ENCODE measurements around the gene TJP2. TPM values are rescaled to one million over a fixed set of nuclear protein-coding genes. Genes with fewer than 3 reads are reported as not detected.

TJP2 gene
- total RNA-seq, 1 experiment from 2014 or later = 106 TPM

DNA sequence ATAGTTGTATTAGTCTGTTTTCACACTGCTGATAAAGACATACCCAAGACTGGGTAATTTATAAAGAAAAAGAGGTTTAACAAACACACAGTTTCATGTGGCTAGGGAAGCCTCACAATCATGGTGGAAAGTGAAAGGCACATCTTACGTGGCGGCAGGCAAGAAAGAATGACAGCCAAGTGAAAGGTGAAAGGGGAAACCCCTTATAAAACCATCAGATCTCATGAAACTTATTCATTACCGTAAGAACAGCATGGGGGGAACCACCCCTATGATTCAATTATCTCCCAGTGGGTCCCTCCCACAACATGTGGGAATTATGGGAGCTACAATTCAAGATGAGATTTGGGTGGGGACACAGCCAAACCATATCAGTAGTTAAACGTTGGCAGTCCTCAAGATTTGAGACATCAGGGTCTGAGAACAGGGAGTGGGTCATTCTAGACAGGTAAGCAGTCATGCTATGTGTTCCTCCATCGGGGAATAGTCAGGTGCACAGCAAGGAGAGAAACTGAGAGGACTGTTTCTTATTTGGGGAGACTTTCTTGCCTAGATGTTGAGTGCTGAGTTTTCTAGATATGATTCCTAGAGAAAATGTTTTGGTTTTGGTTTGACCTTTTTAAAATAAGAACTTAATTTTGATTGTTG, 105.1 kb downstream of the TJP2 start:
- ATAC-seq = no peak
- CTCF ChIA-PET = no interaction called here
- Histone ChIP-seq H2AFZ (ENCODE audit: low read length) (no peak overlapping the region), H3K9me3 (ENCODE audit: low read length) (no peaks in the 10 kb centered on the region), H3K9me2 (replicated peaks; ENCODE audit: low read length) (no peaks in the 10 kb centered on the region), H3K27ac (ENCODE audit: low read length) (no peak overlapping the region), H3K79me2 (ENCODE audit: low read length) (no peaks in the 10 kb centered on the region), H3K27me3 (ENCODE audit: low read length) (no peaks in the 10 kb centered on the region), H3K9ac (ENCODE audit: low read length) (no peak overlapping the region), H4K20me1 (ENCODE audit: low read length) (no peaks in the 10 kb centered on the region), H3K4me3 (ENCODE audit: low read length) (no peak overlapping the region), H3F3A (ENCODE audit: low read length, unreplicated experiment) (no peaks in the 10 kb centered on the region), H3K36me3 (ENCODE audit: low read depth, low read length) (no peaks in the 10 kb centered on the region), H3K4me2 (ENCODE audit: low read length) (no peak overlapping the region), H3K4me1 (ENCODE audit: insufficient read depth, low read length) (no peaks in the 10 kb centered on the region)
- TF ChIP-seq CTCF (conservative IDR thresholded peaks at IDR 0.05; ENCODE audit: low read depth, low read length) = no peak
- TF ChIP-seq EZH2 (IDR thresholded peaks at IDR 0.05; ENCODE audit: low read length, unreplicated experiment) = no peak
- TF ChIP-seq EZH2phosphoT487 (IDR thresholded peaks at IDR 0.05; ENCODE audit: borderline replicate concordance, low read length) = no peak
- DNase-seq = no peak
- POLR2A ChIA-PET (ENCODE audit: unreplicated experiment) = no interaction called here
- intact Hi-C loops (cut with micrococcal nuclease) = no loop called here
- no TSS peak for BruUV-seq (replicated peaks)

DNA sequence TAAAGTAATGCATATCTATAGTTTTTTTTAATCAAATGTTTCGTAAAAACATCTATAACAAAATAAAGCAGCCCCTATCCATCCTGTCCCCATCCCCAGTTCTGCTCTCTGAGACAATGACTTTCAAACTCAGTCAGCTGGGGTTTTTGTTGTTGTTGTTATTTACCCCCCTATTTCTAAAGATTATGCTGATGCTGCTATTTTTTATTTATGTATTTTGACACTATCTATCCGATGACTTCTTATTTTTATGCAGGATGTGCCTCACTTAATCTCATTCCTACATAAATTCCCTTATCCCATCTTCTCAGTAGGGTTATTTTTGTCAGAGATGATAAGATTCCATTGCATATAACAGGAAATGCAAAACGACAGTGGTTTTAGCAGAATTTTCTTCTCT, 105.7 kb downstream of the TJP2 start:
- ChIA-PET CTCF (no interaction called here), POLR2A (ENCODE audit: unreplicated experiment) (no interaction called here)
- H3K36me3 ChIP-seq (ENCODE audit: low read depth, low read length) = no peaks in the 10 kb centered on the region
- H3K4me3 ChIP-seq (ENCODE audit: low read length) = no peak overlapping the region
- H3K4me2 ChIP-seq (ENCODE audit: low read length) = no peak overlapping the region
- no peak overlapping the region for H3K9ac ChIP-seq (ENCODE audit: low read length)
- no peak overlapping the region for H3K27ac ChIP-seq (ENCODE audit: low read length)
- DNase-seq (no peak), ATAC-seq (no peak)
- no peaks in the 10 kb centered on the region for H3K9me2 ChIP-seq (replicated peaks; ENCODE audit: low read length)
- H3K27me3 ChIP-seq (ENCODE audit: low read length) = no peaks in the 10 kb centered on the region
- H3F3A ChIP-seq (ENCODE audit: low read length, unreplicated experiment) = no peaks in the 10 kb centered on the region
- H3K9me3 ChIP-seq (ENCODE audit: low read length) = no peaks in the 10 kb centered on the region
- intact Hi-C loops (cut with micrococcal nuclease) = no loop called here
- no peak overlapping the region for H2AFZ ChIP-seq (ENCODE audit: low read length)
- no peaks in the 10 kb centered on the region for H3K79me2 ChIP-seq (ENCODE audit: low read length)
- H4K20me1 ChIP-seq (ENCODE audit: low read length) = no peaks in the 10 kb centered on the region
- H3K4me1 ChIP-seq (ENCODE audit: insufficient read depth, low read length) = no peaks in the 10 kb centered on the region
- TF ChIP-seq CTCF (conservative IDR thresholded peaks at IDR 0.05; ENCODE audit: low read depth, low read length) (no peak), EZH2phosphoT487 (IDR thresholded peaks at IDR 0.05; ENCODE audit: borderline replicate concordance, low read length) (no peak), EZH2 (IDR thresholded peaks at IDR 0.05; ENCODE audit: low read length, unreplicated experiment) (no peak)
- no TSS peak for BruUV-seq (replicated peaks)

GRCh38 chr9:69283003-69283402, 108.9 kb downstream of the TJP2 start:
- BruUV-seq (replicated peaks) = no TSS peak
- ATAC-seq = no peak
- Histone ChIP-seq H3K36me3 (ENCODE audit: low read depth, low read length) (no peaks in the 10 kb centered on the region), H3F3A (ENCODE audit: low read length, unreplicated experiment) (no peaks in the 10 kb centered on the region), H3K4me2 (ENCODE audit: low read length) (no peak overlapping the region), H3K79me2 (ENCODE audit: low read length) (no peaks in the 10 kb centered on the region), H3K9ac (ENCODE audit: low read length) (no peak overlapping the region), H4K20me1 (ENCODE audit: low read length) (no peaks in the 10 kb centered on the region), H3K4me3 (ENCODE audit: low read length) (no peak overlapping the region), H3K4me1 (ENCODE audit: insufficient read depth, low read length) (no peaks in the 10 kb centered on the region), H3K9me2 (replicated peaks; ENCODE audit: low read length) (no peaks in the 10 kb centered on the region), H3K9me3 (ENCODE audit: low read length) (no peaks in the 10 kb centered on the region), H2AFZ (ENCODE audit: low read length) (no peak overlapping the region), H3K27ac (ENCODE audit: low read length) (no peak overlapping the region), H3K27me3 (ENCODE audit: low read length) (peaks cover 1% of the 10 kb centered on the region; the same call in 1 of the 2 replicates)
- no peak for TF ChIP-seq CTCF (conservative IDR thresholded peaks at IDR 0.05; ENCODE audit: low read depth, low read length)
- no peak for TF ChIP-seq EZH2phosphoT487 (IDR thresholded peaks at IDR 0.05; ENCODE audit: borderline replicate concordance, low read length)
- no peak for TF ChIP-seq EZH2 (IDR thresholded peaks at IDR 0.05; ENCODE audit: low read length, unreplicated experiment)
- intact Hi-C loops (cut with micrococcal nuclease) = no loop called here
- no peak for DNase-seq
- CTCF ChIA-PET = no interaction called here
- POLR2A ChIA-PET (ENCODE audit: unreplicated experiment) = no interaction called here

Measured in PC-3 (cell line).